Kidney (tissue), 14 donors: ENCODE results near the gene CD180. TPM values are rescaled to one million over a fixed set of nuclear protein-coding genes. Genes with fewer than 3 reads are reported as not detected.

ENCODE experiments used
- DNase-seq, 5 donors: peaks; one replicate each; pipeline ENCODE4 v3.0.0-alpha.2; 2013 to 2020
- FAIRE-seq: peaks from 2 replicates; lab custom pipeline; 2012; peaks lifted over from hg19 to GRCh38; lab: Jason Lieb, UNC
- H3K27ac ChIP-seq, 2 donors: one replicate each; pipeline ENCODE4 v1.7.0; 2013; ENCODE audit warnings: low read depth in 2 of 2, low read length in 2 of 2, inconsistent platforms in 1 of 2
- H3K27me3 ChIP-seq: one replicate; pipeline ENCODE4 v1.7.1; 2013; ENCODE audit warnings: low read length, inconsistent platforms; ENCODE audit not compliant: control insufficient read depth, insufficient read depth
- H3K36me3 ChIP-seq, 3 donors: one replicate each; pipeline versions ENCODE4 v1.7.0 to v1.7.1; 2013; ENCODE audit warnings: low read length in 3 of 3, control low read depth in 1 of 3, inconsistent platforms in 1 of 3; ENCODE audit not compliant: insufficient read depth in 3 of 3, control insufficient read depth in 2 of 3
- H3K4me1 ChIP-seq, 3 donors: one replicate each; pipeline versions ENCODE4 v1.7.0 to v1.7.1; 2013; ENCODE audit warnings: low read length in 3 of 3, inconsistent platforms in 1 of 3, low read depth in 1 of 3; ENCODE audit not compliant: control insufficient read depth in 2 of 3, insufficient read depth in 2 of 3
- H3K4me3 ChIP-seq, 3 donors: one replicate each; pipeline versions ENCODE4 v1.7.0 to v1.8.1; 2013; ENCODE audit warnings: low read length in 3 of 3, control low read depth in 1 of 3, inconsistent platforms in 1 of 3
- H3K9ac ChIP-seq, 3 donors: one replicate each; pipeline versions ENCODE4 v1.7.0 to v1.7.1; 2013; ENCODE audit warnings: low read length in 3 of 3, control low read depth in 1 of 3, inconsistent platforms in 1 of 3
- H3K9me3 ChIP-seq, 3 donors: one replicate each; pipeline versions ENCODE4 v1.7.0 to v1.7.1; 2013; ENCODE audit warnings: low read length in 3 of 3, control low read depth in 1 of 3, inconsistent platforms in 1 of 3; ENCODE audit not compliant: control insufficient read depth in 2 of 3, insufficient read depth in 1 of 3
- intact Hi-C: fragments of 100-400 bp; cut with DNase I; formaldehyde crosslinking; loops from one replicate; pipeline ENCODE4 v1.11.1; 2022
- polyA plus RNA-seq: library from polyadenylated mRNA; stranded (reverse); fragments of 350-450 nt; fragmentation: Illumina TruSeq; extraction: RNeasy Lipid Tissue Mini Kit (QIAGEN cat#74804); gene quantifications from one replicate; pipeline ENCODE4 v1.2.3, GENCODE V29; 2014; ENCODE audit warnings: low read depth, low replicate concordance; ENCODE audit not compliant: insufficient read depth
- total RNA-seq: library from RNA; stranded (reverse); fragmentation: NEBNext Ultra II Directional; extraction: Animal tissue kit (Norgen Biotek cat#: 25700); gene quantifications from one replicate; pipeline ENCODE4 v1.2.1, GENCODE V29; 2021
- TF ChIP-seq, protein P1 (sequence below): IDR thresholded peaks from 3 replicates; pipeline ENCODE4 v1.5.1; 2012; ENCODE audit warnings: mild to moderate bottlenecking, moderate library complexity, borderline replicate concordance; ENCODE audit not compliant: insufficient read depth; ENCODE audit errors: extremely low read depth
- donor health status: control.
- donor health status: control.
- donor health status: control.
- donor health status: control.
- donor health status: control.
- donor health status: DM: yes; HTN: yes; CAD: no.
- donor health status: Normal renal cell carcinoma (clear cell type).

CD180 gene
- total and polyA plus RNA-seq, 2 donors from 2014 or later: 0.28 to 3.3 TPM

DNA sequence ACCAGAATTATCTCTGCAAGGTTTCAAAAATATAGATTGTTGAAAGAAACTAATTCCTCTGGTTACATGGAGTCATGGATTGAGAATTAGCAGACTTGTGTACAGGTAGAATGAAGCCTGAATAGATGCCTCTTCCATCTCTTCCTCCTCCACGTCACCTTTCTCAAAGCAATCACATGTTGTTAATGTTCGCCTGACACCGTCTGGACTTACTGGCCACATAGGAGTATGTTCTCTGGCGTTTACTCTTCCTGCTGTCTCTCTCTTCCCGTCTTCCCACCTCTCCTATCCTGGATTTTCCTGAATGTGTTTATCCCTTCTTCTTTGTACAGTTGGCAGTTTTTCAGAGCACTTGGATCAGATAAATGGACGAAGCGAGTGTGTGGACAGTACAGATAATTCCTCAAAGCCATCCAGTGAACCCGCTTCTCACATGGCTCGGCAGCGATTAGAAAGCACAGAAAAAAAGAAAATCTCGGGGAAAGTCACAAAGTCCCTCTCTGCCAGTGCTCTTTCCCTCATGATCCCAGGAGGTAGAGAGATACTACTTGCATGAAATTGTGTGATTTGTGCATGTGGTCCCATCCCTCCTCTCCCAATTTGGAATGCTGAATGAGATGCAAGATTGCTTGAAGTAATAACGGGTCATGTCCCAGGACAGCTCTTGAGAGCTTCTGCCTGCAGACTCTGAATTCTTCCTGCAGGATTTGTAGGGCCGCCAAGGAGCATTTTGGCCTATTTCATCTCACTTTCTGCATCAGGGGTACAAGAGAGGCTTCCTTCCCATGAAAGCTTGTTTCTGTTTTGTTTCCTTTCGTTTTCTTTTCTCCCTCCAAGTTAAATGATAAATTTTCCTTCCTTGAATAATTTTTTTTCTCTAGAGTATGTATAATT is 47.3 kb downstream of the CD180 start:
- H3K4me1 ChIP-seq: no peaks in the 10 kb centered on the region
- H3K9ac ChIP-seq: no peak overlapping the region
- no peaks in the 10 kb centered on the region for H3K9me3 ChIP-seq
- FAIRE-seq: no peak
- intact Hi-C loops: no loop called here
- H3K27me3 ChIP-seq: no peaks in the 10 kb centered on the region
- peaks cover 12 to 57% (median 27%) of the 10 kb centered on the region in 3 donors for H3K36me3 ChIP-seq
- H3K4me3 ChIP-seq: no peak overlapping the region
- DNase-seq: no peak
- H3K27ac ChIP-seq: no peak overlapping the region
- TF ChIP-seq, protein P1, sequence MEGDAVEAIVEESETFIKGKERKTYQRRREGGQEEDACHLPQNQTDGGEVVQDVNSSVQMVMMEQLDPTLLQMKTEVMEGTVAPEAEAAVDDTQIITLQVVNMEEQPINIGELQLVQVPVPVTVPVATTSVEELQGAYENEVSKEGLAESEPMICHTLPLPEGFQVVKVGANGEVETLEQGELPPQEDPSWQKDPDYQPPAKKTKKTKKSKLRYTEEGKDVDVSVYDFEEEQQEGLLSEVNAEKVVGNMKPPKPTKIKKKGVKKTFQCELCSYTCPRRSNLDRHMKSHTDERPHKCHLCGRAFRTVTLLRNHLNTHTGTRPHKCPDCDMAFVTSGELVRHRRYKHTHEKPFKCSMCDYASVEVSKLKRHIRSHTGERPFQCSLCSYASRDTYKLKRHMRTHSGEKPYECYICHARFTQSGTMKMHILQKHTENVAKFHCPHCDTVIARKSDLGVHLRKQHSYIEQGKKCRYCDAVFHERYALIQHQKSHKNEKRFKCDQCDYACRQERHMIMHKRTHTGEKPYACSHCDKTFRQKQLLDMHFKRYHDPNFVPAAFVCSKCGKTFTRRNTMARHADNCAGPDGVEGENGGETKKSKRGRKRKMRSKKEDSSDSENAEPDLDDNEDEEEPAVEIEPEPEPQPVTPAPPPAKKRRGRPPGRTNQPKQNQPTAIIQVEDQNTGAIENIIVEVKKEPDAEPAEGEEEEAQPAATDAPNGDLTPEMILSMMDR: no peak

DNA sequence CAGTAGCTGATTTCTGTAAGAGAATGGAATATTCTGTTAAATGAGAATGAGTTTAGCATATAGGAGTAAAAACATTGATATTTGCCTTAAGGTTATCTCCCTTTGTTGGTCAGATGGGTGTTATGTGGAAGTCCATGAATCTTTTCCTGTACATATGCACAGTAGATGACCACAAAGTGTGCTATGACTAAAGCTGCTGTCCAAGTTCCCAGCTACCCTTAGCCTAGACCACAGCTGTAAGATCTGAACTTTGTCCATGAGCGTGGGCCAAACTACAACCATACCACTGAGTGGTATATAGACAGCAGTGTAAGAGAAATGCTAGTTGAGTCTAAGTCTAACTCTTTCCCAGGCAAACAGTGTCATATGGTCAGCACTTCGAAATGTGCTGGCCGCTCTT is 48.8 kb downstream of the CD180 start:
- TF ChIP-seq, protein P1: no peak
- no peak overlapping the region for H3K9ac ChIP-seq
- H3K27ac ChIP-seq: no peak overlapping the region
- intact Hi-C loops: no loop called here
- FAIRE-seq: no peak
- H3K4me3 ChIP-seq: no peak overlapping the region
- no peaks in the 10 kb centered on the region for H3K9me3 ChIP-seq
- peaks cover 10 to 61% (median 31%) of the 10 kb centered on the region in 3 donors for H3K36me3 ChIP-seq
- DNase-seq: no peak
- H3K4me1 ChIP-seq: no peaks in the 10 kb centered on the region
- no peaks in the 10 kb centered on the region for H3K27me3 ChIP-seq

DNA sequence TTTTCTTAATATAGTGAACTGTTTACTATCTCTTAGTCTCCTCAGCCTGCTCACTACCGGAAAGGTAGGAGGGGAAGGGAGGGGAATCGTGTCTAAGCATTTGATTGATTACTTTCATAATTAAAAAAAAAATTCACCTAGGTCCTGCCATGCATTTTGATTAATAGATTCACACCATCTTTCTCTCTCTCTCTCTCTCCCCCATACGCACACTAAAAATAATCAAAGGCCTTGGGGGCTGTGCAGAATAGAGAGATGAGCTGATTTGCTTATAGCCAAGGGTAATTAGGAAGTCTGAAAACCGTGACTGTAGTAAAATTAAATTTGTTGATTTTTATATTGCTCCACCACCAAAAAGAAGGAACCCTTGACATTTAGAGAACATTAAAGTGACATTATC is 49.6 kb downstream of the CD180 start:
- no peak for FAIRE-seq
- H3K36me3 ChIP-seq: peaks cover 10 to 61% (median 37%) of the 10 kb centered on the region in 3 donors

More for the DNA sequence above, 49.6 kb downstream of the CD180 start:
- H3K9me3 ChIP-seq: no peaks in the 10 kb centered on the region
- intact Hi-C loops: no loop called here
- no peak overlapping the region for H3K4me3 ChIP-seq
- no peaks in the 10 kb centered on the region for H3K4me1 ChIP-seq
- TF ChIP-seq, protein P1: no peak
- H3K27ac ChIP-seq: no peak overlapping the region
- no peak overlapping the region for H3K9ac ChIP-seq
- H3K27me3 ChIP-seq: no peaks in the 10 kb centered on the region
- no peak for DNase-seq
